ENCODE measurements around the gene RRP1.

Gene RRP1

GRCh38 chr21:43789276-43790009 is at the start of gene RRP1:
RRP1 (plus strand) TSS chr21:43789577; CDS start chr21:43789630, 53 bp downstream.
- DNase-seq = peak; percentile 86 to 90

GRCh38 chr21:43739621-43740435 is 49.5 kb upstream of the RRP1 start:
- DNase-seq = no peak

- DNase-seq = no peak
These were observed 48.8 kb upstream of the RRP1 start for GRCh38 chr21:43740497-43741156.

- DNase-seq = no peak
These were observed 47.8 kb upstream of the RRP1 start for GRCh38 chr21:43741423-43742096.

GRCh38 chr21:43743947-43744346 is 45.4 kb upstream of the RRP1 start:
- no peak for DNase-seq

- DNase-seq = no peak
These were observed 44.7 kb upstream of the RRP1 start for GRCh38 chr21:43744725-43745124.

GRCh38 chr21:43745772-43746517 is 43.4 kb upstream of the RRP1 start:
- DNase-seq = no peak

GRCh38 chr21:43748622-43749021 is 40.8 kb upstream of the RRP1 start:
- no peak for DNase-seq

- no peak for DNase-seq
These were observed 39.6 kb upstream of the RRP1 start for GRCh38 chr21:43749651-43750262.

- no peak for DNase-seq
These were observed 38.9 kb upstream of the RRP1 start for GRCh38 chr21:43750339-43751033.

- DNase-seq = no peak
These were observed 37.3 kb upstream of the RRP1 start for GRCh38 chr21:43751955-43752591.

- DNase-seq = no peak
These were observed 36.5 kb upstream of the RRP1 start for GRCh38 chr21:43752758-43753438.

- DNase-seq = no peak
These were observed 36.0 kb upstream of the RRP1 start for GRCh38 chr21:43753439-43753799.

GRCh38 chr21:43754948-43755781 is 34.2 kb upstream of the RRP1 start:
- no peak for DNase-seq

GRCh38 chr21:43755820-43756594 is 33.4 kb upstream of the RRP1 start:
- no peak for DNase-seq

- DNase-seq = no peak
These were observed 31.8 kb upstream of the RRP1 start for GRCh38 chr21:43757601-43758000.

GRCh38 chr21:43758111-43758641 is 31.2 kb upstream of the RRP1 start:
- DNase-seq = no peak

GRCh38 chr21:43758811-43759210 is 30.6 kb upstream of the RRP1 start:
- no peak for DNase-seq
